Lower leg skin (tissue), 3 donors: ENCODE results near the gene COMMD9.

ENCODE experiments used
- POLR2A ChIP-seq, 2 donors: fragments of 450-650 bp; IDR thresholded peaks; one replicate each; pipeline ENCODE4 v1.6.1; 2016 to 2017; ENCODE audit warnings: antibody characterized with exemption in 2 of 2, mild to moderate bottlenecking in 1 of 2, moderate library complexity in 1 of 2
- TF ChIP-seq, protein P1 (sequence below), 3 donors: fragments of 450-650 bp; IDR thresholded peaks; one replicate each; pipeline ENCODE4 v1.5.1; 2016; ENCODE audit warnings: antibody characterized with exemption in 3 of 3, mild to moderate bottlenecking in 3 of 3, moderate library complexity in 2 of 3

DNA sequence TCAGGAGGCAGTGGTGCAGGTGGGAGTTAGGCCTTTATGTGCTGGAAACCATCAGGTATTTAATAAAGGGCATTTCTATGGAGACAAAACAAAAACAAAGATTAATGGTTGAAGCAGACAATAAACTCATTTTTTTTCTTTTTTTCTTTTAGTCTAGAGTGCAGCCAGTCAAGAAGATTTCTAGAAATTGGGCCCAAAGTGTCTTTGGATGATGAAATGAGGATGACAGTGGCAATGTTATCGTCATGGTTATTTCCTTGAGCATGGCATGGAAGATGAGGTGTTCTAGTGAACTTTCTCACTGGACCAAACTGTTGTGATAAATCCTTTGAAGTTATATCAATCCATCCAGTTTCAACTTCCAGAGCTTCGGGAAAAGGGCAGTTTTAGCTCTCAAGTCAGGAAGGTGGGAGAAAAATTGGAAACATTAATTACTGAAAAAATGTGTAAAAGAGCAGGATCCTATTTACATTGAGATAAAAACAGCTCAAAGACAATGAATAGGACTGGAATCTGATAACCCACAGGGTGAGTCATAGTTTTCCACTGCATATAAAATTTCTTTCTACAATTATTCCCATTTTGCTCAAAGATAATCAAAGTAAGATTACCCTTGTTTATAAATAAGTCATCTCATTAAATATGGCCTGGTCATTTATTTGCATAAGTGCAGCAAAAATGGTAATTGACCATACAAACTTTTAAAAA lies 39.9 kb upstream of the COMMD9 start:
- TF ChIP-seq POLR2A (IDR thresholded peaks at IDR 0.05) = no peak
- TF ChIP-seq, protein P1, sequence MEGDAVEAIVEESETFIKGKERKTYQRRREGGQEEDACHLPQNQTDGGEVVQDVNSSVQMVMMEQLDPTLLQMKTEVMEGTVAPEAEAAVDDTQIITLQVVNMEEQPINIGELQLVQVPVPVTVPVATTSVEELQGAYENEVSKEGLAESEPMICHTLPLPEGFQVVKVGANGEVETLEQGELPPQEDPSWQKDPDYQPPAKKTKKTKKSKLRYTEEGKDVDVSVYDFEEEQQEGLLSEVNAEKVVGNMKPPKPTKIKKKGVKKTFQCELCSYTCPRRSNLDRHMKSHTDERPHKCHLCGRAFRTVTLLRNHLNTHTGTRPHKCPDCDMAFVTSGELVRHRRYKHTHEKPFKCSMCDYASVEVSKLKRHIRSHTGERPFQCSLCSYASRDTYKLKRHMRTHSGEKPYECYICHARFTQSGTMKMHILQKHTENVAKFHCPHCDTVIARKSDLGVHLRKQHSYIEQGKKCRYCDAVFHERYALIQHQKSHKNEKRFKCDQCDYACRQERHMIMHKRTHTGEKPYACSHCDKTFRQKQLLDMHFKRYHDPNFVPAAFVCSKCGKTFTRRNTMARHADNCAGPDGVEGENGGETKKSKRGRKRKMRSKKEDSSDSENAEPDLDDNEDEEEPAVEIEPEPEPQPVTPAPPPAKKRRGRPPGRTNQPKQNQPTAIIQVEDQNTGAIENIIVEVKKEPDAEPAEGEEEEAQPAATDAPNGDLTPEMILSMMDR (IDR thresholded peaks at IDR 0.05) = no peak
